HepG2 (cell line): Measurements from ENCODE around the gene PLCD4.

Experiments
- CTCF ChIP-seq: sonication (generic); formaldehyde crosslinking; IDR thresholded peaks from 2 replicates; pipeline ENCODE4 v1.5.0; 2020; ENCODE audit warnings: mild to moderate bottlenecking, missing genetic modification reagents, moderate library complexity
- MNT ChIP-seq: fragments of 450-650 bp; IDR thresholded peaks from 2 replicates; pipeline ENCODE4 v1.6.1; 2016
- STAT6 ChIP-seq: sonication (generic); formaldehyde crosslinking; IDR thresholded peaks from 2 replicates; pipeline ENCODE4 v1.4.0; 2020; ENCODE audit warnings: missing genetic modification reagents, mild to moderate bottlenecking, borderline replicate concordance
- ZNF296 ChIP-seq: sonication (generic); formaldehyde crosslinking; conservative IDR thresholded peaks from 2 replicates; pipeline ENCODE4 v1.5.0; 2020; ENCODE audit warnings: mild to moderate bottlenecking, missing genetic modification reagents
- TF ChIP-seq, protein P1 (sequence below): sonication (generic); formaldehyde crosslinking; IDR thresholded peaks from 2 replicates; pipeline ENCODE4 v1.4.0; 2020; ENCODE audit warnings: mild to moderate bottlenecking, missing genetic modification reagents
- TF ChIP-seq, protein P2 (sequence below), 2 experiments: IDR thresholded peaks; 2 replicates each; pipeline ENCODE4 v1.6.1; 2011 to 2012; ENCODE audit warnings: low read length in 2 of 2, borderline replicate concordance in 1 of 2, low read depth in 1 of 2, mild to moderate bottlenecking in 1 of 2, moderate library complexity in 1 of 2

DNA sequence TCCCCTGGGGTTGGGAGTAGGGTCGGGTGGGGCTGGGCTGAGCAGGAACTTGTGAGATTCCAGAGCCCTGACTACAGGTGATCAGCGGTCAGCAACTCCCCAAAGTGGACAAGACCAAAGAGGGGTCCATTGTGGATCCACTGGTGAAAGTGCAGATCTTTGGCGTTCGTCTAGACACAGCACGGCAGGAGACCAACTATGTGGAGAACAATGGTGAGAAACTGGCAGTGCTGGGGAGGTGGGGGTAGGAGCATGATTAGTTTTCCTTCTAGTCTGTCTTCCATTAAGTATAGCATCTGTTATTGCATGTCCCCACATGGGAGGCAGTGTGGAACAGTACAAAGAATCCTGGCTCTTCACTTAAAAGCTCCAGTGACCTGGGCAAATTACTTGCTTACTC, 28.0 kb downstream of the PLCD4 start:
- TF ChIP-seq STAT6 (CRISPR knock-in tag): no peak
- no peak for TF ChIP-seq CTCF (CRISPR knock-in tag)
- no peak for TF ChIP-seq MNT
- TF ChIP-seq, protein P1, sequence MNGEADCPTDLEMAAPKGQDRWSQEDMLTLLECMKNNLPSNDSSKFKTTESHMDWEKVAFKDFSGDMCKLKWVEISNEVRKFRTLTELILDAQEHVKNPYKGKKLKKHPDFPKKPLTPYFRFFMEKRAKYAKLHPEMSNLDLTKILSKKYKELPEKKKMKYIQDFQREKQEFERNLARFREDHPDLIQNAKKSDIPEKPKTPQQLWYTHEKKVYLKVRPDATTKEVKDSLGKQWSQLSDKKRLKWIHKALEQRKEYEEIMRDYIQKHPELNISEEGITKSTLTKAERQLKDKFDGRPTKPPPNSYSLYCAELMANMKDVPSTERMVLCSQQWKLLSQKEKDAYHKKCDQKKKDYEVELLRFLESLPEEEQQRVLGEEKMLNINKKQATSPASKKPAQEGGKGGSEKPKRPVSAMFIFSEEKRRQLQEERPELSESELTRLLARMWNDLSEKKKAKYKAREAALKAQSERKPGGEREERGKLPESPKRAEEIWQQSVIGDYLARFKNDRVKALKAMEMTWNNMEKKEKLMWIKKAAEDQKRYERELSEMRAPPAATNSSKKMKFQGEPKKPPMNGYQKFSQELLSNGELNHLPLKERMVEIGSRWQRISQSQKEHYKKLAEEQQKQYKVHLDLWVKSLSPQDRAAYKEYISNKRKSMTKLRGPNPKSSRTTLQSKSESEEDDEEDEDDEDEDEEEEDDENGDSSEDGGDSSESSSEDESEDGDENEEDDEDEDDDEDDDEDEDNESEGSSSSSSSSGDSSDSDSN (CRISPR knock-in tag): no peak
- TF ChIP-seq, protein P2, sequence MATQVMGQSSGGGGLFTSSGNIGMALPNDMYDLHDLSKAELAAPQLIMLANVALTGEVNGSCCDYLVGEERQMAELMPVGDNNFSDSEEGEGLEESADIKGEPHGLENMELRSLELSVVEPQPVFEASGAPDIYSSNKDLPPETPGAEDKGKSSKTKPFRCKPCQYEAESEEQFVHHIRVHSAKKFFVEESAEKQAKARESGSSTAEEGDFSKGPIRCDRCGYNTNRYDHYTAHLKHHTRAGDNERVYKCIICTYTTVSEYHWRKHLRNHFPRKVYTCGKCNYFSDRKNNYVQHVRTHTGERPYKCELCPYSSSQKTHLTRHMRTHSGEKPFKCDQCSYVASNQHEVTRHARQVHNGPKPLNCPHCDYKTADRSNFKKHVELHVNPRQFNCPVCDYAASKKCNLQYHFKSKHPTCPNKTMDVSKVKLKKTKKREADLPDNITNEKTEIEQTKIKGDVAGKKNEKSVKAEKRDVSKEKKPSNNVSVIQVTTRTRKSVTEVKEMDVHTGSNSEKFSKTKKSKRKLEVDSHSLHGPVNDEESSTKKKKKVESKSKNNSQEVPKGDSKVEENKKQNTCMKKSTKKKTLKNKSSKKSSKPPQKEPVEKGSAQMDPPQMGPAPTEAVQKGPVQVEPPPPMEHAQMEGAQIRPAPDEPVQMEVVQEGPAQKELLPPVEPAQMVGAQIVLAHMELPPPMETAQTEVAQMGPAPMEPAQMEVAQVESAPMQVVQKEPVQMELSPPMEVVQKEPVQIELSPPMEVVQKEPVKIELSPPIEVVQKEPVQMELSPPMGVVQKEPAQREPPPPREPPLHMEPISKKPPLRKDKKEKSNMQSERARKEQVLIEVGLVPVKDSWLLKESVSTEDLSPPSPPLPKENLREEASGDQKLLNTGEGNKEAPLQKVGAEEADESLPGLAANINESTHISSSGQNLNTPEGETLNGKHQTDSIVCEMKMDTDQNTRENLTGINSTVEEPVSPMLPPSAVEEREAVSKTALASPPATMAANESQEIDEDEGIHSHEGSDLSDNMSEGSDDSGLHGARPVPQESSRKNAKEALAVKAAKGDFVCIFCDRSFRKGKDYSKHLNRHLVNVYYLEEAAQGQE (IDR thresholded peaks at IDR 0.05; ENCODE audit: borderline replicate concordance in 1 of 2, low read depth in 1 of 2, low read length in 2 of 2): no peak
- no peak for TF ChIP-seq ZNF296 (CRISPR knock-in tag)
